AG08396 (cell line): ENCODE data around the gene CHST14.
"Not testable (repeated sequence)": the region's sequence is repeated elsewhere in the genome, so short reads cannot be mapped to it uniquely, and the experiment has no call there.

ENCODE experiments used
- DNase-seq: peaks from one replicate; pipeline ENCODE4 v3.0.0; 2012; ENCODE audit warnings: low spot score, mixed read lengths

CHST14 gene

GRCh38 chr15:40440743-40441564 lies 29.8 kb upstream of the CHST14 start, which contains the start of gene BAHD1:
BAHD1 (plus strand) TSS chr15:40440953; CDS start chr15:40458465, 17,512 bp downstream.
- DNase-seq, result peak; percentile 100

GRCh38 chr15:40441565-40442531 lies 28.9 kb upstream of the CHST14 start:
- DNase-seq, result no peak

GRCh38 chr15:40443255-40443654 lies 27.5 kb upstream of the CHST14 start:
- DNase-seq, result no peak

- no peak for DNase-seq
Observed at GRCh38 chr15:40443846-40444245, 26.9 kb upstream of the CHST14 start.

GRCh38 chr15:40444736-40445135 lies 26.0 kb upstream of the CHST14 start:
- DNase-seq, result no peak

- peak; percentile 54 for DNase-seq
Observed at GRCh38 chr15:40445421-40445922, 25.3 kb upstream of the CHST14 start.

GRCh38 chr15:40446144-40446543 lies 24.6 kb upstream of the CHST14 start:
- no peak for DNase-seq

- DNase-seq, result no peak
Observed at GRCh38 chr15:40448354-40448753, 22.4 kb upstream of the CHST14 start.

- DNase-seq, result no peak
Observed at GRCh38 chr15:40449275-40449674, 21.5 kb upstream of the CHST14 start.

GRCh38 chr15:40450047-40450446 lies 20.7 kb upstream of the CHST14 start:
- DNase-seq, result no peak

- DNase-seq, result no peak
Observed at GRCh38 chr15:40451527-40452158, 19.1 kb upstream of the CHST14 start.

GRCh38 chr15:40452296-40453090 lies 18.3 kb upstream of the CHST14 start:
- DNase-seq, result no peak

GRCh38 chr15:40453941-40454340 lies 16.8 kb upstream of the CHST14 start:
- not testable (repeated sequence) for DNase-seq

- DNase-seq, result peak; percentile 68
Observed at GRCh38 chr15:40454904-40455391, 15.8 kb upstream of the CHST14 start.

GRCh38 chr15:40456299-40456712 lies 14.5 kb upstream of the CHST14 start:
- DNase-seq, result no peak

- DNase-seq, result no peak
Observed at GRCh38 chr15:40456738-40457137, 14.0 kb upstream of the CHST14 start.

- DNase-seq, result no peak
Observed at GRCh38 chr15:40458495-40459371, 12.1 kb upstream of the CHST14 start.

- DNase-seq, result no peak
Observed at GRCh38 chr15:40459391-40460015, 11.3 kb upstream of the CHST14 start.

- no peak for DNase-seq
Observed at GRCh38 chr15:40460404-40460803, 10.4 kb upstream of the CHST14 start.

- DNase-seq, result no peak
Observed at GRCh38 chr15:40461958-40462357, 8.8 kb upstream of the CHST14 start.
